K562 (cell line): ENCODE results near the gene ACE. TPM values are rescaled to one million over a fixed set of nuclear protein-coding genes. Genes with fewer than 3 reads are reported as not detected.
A peak's percentile ranks its signal among the peaks of the same experiment; 100 is the strongest.

ENCODE experiments used
- ARID3B ChIP-seq: fragments of 250-450 bp; sonication (Bioruptor Pico); IDR thresholded peaks from 2 replicates; pipeline ENCODE4 v1.4.0; 2020; ENCODE audit warnings: borderline replicate concordance
- CEBPG ChIP-seq, 3 experiments: fragments of 200-800 bp in 1 of 3; sonication (Bioruptor generic) in 1 of 3; sonication (generic) in 1 of 3; formaldehyde crosslinking in 1 of 3; IDR thresholded peaks in 2 of 3; conservative IDR thresholded peaks in 1 of 3; 2 replicates each; pipeline versions ENCODE4 v1.6.1 to v1.8.0; 2016 to 2022; ENCODE audit warnings: missing compliant biosample characterization in 2 of 3, missing genetic modification characterization in 2 of 3, mild to moderate bottlenecking in 1 of 3, missing genetic modification reagents in 1 of 3
- CSDE1 ChIP-seq, 2 experiments: fragments of 450-650 bp; IDR thresholded peaks; 2 replicates each; pipeline ENCODE4 v1.6.1; 2016; ENCODE audit warnings: mild to moderate bottlenecking in 1 of 2
- EP300 ChIP-seq: IDR thresholded peaks from 2 replicates; pipeline ENCODE4 v1.6.1; 2012; ENCODE audit warnings: low read length, improper control_type of control experiment
- ETV6 ChIP-seq, 3 experiments: fragments of 150-350 bp in 1 of 3; sonication (generic) in 1 of 3; formaldehyde crosslinking in 1 of 3; IDR thresholded peaks; 2 replicates each; pipeline versions ENCODE4 v1.6.1 to v1.8.0; 2014 to 2022; ENCODE audit warnings: borderline replicate concordance in 2 of 3, low read depth in 2 of 3, antibody characterized with exemption in 1 of 3, low read length in 1 of 3, mild to moderate bottlenecking in 1 of 3, missing genetic modification reagents in 1 of 3
- GTF2E2 ChIP-seq: fragments of 200-800 bp; sonication (Bioruptor generic); IDR thresholded peaks from 2 replicates; pipeline ENCODE4 v1.6.1; 2016; ENCODE audit warnings: missing genetic modification characterization, missing compliant biosample characterization
- HDAC6 ChIP-seq: IDR thresholded peaks from 2 replicates; pipeline ENCODE4 v1.6.1; 2012; ENCODE audit warnings: low read depth, mild to moderate bottlenecking, control low read depth, inconsistent platforms, low read length, moderate library complexity
- HMGN3 ChIP-seq: IDR thresholded peaks from 2 replicates; pipeline ENCODE4 v1.6.1; 2011; ENCODE audit warnings: borderline replicate concordance, low read depth, mild to moderate bottlenecking, mixed read lengths, low read length; ENCODE audit not compliant: insufficient read length; ENCODE audit errors: extremely low read depth
- KLF6 ChIP-seq: fragments of 250-450 bp; sonication (Bioruptor Pico); IDR thresholded peaks from 2 replicates; pipeline ENCODE4 v1.4.0; 2020; ENCODE audit warnings: mild to moderate bottlenecking, moderate library complexity, borderline replicate concordance
- MNT ChIP-seq, 2 experiments: fragments of 450-650 bp; conservative IDR thresholded peaks; 2 replicates each; pipeline ENCODE4 v1.6.1; 2017; ENCODE audit warnings: mild to moderate bottlenecking in 2 of 2, moderate library complexity in 2 of 2
- NFATC3 ChIP-seq: fragments of 450-650 bp; IDR thresholded peaks from 2 replicates; pipeline ENCODE4 v1.6.1; 2017; ENCODE audit warnings: mild to moderate bottlenecking
- NFXL1 ChIP-seq: fragments of 450-650 bp; formaldehyde crosslinking; IDR thresholded peaks from 2 replicates; pipeline ENCODE4 v1.4.0; 2021; ENCODE audit warnings: mild to moderate bottlenecking
- POLR2A ChIP-seq: fragments of 450-650 bp; conservative IDR thresholded peaks from 2 replicates; pipeline ENCODE4 v1.6.1; 2016
- RBM14 ChIP-seq: fragments of 200-400 bp; formaldehyde crosslinking; IDR thresholded peaks from 2 replicates; pipeline ENCODE4 v1.6.1; 2018; ENCODE audit warnings: low read depth, mild to moderate bottlenecking, low read length, moderate library complexity, borderline replicate concordance; ENCODE audit not compliant: insufficient read depth
- SAFB ChIP-seq: fragments of 200-400 bp; formaldehyde crosslinking; IDR thresholded peaks from 2 replicates; pipeline ENCODE4 v1.6.1; 2017; ENCODE audit warnings: low read depth, low read length, borderline replicate concordance
- SNIP1 ChIP-seq: fragments of 450-650 bp; IDR thresholded peaks from 2 replicates; pipeline ENCODE4 v1.7.1; 2017; ENCODE audit warnings: low read depth, mild to moderate bottlenecking
- TEAD4 ChIP-seq, 2 experiments: sonication (generic) in 1 of 2; formaldehyde crosslinking in 1 of 2; IDR thresholded peaks; 2 replicates each; pipeline versions ENCODE4 v1.6.1 to v1.8.0; 2012 to 2022; ENCODE audit warnings: borderline replicate concordance in 1 of 2, inconsistent platforms in 1 of 2, low read length in 1 of 2, mild to moderate bottlenecking in 1 of 2, missing genetic modification reagents in 1 of 2
- ZFP1 ChIP-seq: fragments of 450-650 bp; formaldehyde crosslinking; IDR thresholded peaks from 2 replicates; pipeline ENCODE4 v1.4.0; 2020; ENCODE audit warnings: mild to moderate bottlenecking, mixed read lengths
- ZNF143 ChIP-seq: sonication (generic); formaldehyde crosslinking; IDR thresholded peaks from 2 replicates; pipeline ENCODE4 v1.9.0; 2022; ENCODE audit warnings: mild to moderate bottlenecking, missing genetic modification reagents
- ZNF79 ChIP-seq: fragments of 250-450 bp; sonication (Bioruptor Pico); IDR thresholded peaks from 2 replicates; pipeline ENCODE4 v1.4.0; 2020; ENCODE audit warnings: low read depth, mild to moderate bottlenecking, moderate library complexity
- polyA plus RNA-seq, 8 experiments: library from polyadenylated mRNA; depleted of rRNA in 4 of 8; stranded (reverse) in 5 of 8; unstranded in 3 of 8; fragments of >200 nt; fragmentation: Nextera tagmentation in 2 of 8; fragmentation: Illumina TruSeq in 1 of 8; extraction: Ambion mirVana in 2 of 8; extraction: Trizol in 1 of 8; gene quantifications; 2 replicates each; pipeline versions ENCODE4 v1.2.1 to v1.2.3, GENCODE V29; 2011 to 2014; ENCODE audit warnings: inconsistent platforms in 1 of 8, missing spikeins in 1 of 8
- total RNA-seq, 7 experiments: library from RNA; depleted of rRNA in 6 of 7; stranded (reverse); fragments of >200 nt in 6 of 7; fragmentation: Illumina TruSeq in 2 of 7; extraction: Trizol in 2 of 7; gene quantifications; 2 replicates each; pipeline versions ENCODE4 v1.2.1 to v1.2.3, GENCODE V29; 2011 to 2021; ENCODE audit warnings: low replicate concordance in 1 of 7

Gene ACE
- total and polyA plus RNA-seq, 9 of the 15 experiments (the other 6 are each of a cell fraction or from before 2014, with no cell fraction given): 0.07 to 2.5 (median 0.47) TPM; not detected in 1

GRCh38 chr17:63446753-63447470 is 29.9 kb upstream of the ACE start (continued):
- TF ChIP-seq ZNF143: 0 out of 2 replicates have a peak, but pooled peaks have one; percentile 2
- TF ChIP-seq GTF2E2 (tag): peak; percentile 62; the same call in 1 of the 2 replicates
- TF ChIP-seq NFATC3: no peak
- TF ChIP-seq KLF6 (CRISPR knock-in tag): peak; percentile 22; the same call in 1 of the 2 replicates
- peak; percentile 1; the same call in 1 of the 2 replicates for TF ChIP-seq EP300
- peak in 1 of 2 experiments; percentile 94; a peak in 2 of 4 replicates for TF ChIP-seq ETV6 (IDR thresholded peaks at IDR 0.05; ENCODE audit: borderline replicate concordance in 1 of 2, low read depth in 2 of 2, low read length in 1 of 2)
- TF ChIP-seq ETV6 (CRISPR knock-in tag; IDR thresholded peaks at IDR 0.05; ENCODE audit: borderline replicate concordance): no peak
- peak; percentile 81 for TF ChIP-seq POLR2A
- TF ChIP-seq HMGN3: peak; percentile 35
- TF ChIP-seq TEAD4 (IDR thresholded peaks at IDR 0.05; ENCODE audit: low read length): no peak
- TF ChIP-seq TEAD4 (CRISPR knock-in tag; IDR thresholded peaks at IDR 0.05; ENCODE audit: borderline replicate concordance): no peak
- TF ChIP-seq NFXL1 (CRISPR knock-in tag): 0 out of 2 replicates have a peak, but pooled peaks have one; percentile 42
- no peak; a peak in 2 of 4 replicates for TF ChIP-seq MNT (conservative IDR thresholded peaks at IDR 0.05)
- peak in 1 of 2 experiments; percentile 49; a peak in 1 of 4 replicates for TF ChIP-seq CSDE1 (IDR thresholded peaks at IDR 0.05)
- TF ChIP-seq SNIP1: no peak
- 0 out of 2 replicates have a peak, but pooled peaks have one; percentile 0 for TF ChIP-seq SAFB
- TF ChIP-seq HDAC6: no peak
- TF ChIP-seq ARID3B (CRISPR knock-in tag): 0 out of 2 replicates have a peak, but pooled peaks have one; percentile 24
- TF ChIP-seq ZFP1: 0 out of 2 replicates have a peak, but pooled peaks have one; percentile 20
- 0 out of 2 replicates have a peak, but pooled peaks have one; percentile 28 for TF ChIP-seq RBM14
- peak; percentile 89 for TF ChIP-seq CEBPG (CRISPR knock-in tag; IDR thresholded peaks at IDR 0.05)
- no peak for TF ChIP-seq CEBPG (tag; conservative IDR thresholded peaks at IDR 0.05 in 1 of 2, IDR thresholded peaks at IDR 0.05 in 1 of 2)
- peak; percentile 66; the same call in 1 of the 2 replicates for TF ChIP-seq ZNF79 (CRISPR knock-in tag)
